Urothelium cell line (cell line): Measurements from ENCODE around the gene CNKSR2.

Experiments
- DNase-seq: peaks from one replicate; pipeline ENCODE4 v3.0.0; 2011; ENCODE audit warnings: low spot score, mixed read lengths
- FAIRE-seq: peaks from 2 replicates; lab custom pipeline; 2011; peaks lifted over from hg19 to GRCh38; lab: Jason Lieb, UNC

Gene CNKSR2

DNA sequence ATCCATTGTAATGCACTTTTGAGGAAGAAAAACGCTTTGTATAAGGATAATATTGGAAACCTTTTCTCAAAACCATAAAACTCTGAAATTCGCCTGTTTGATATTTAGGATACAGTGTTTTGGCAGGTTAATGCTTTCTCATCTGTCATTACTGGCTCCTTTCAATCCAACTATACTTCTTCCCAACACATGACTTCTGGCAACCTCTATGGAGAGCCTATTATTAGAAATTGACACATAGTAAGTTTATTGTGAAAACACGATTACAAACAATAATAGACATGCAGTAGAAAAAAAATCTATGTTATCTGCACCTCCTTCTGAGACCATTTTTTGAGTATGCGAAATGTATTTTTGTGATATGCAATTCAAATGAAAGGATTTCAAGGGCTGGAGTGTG, 288.5 kb downstream of the CNKSR2 start:
- DNase-seq (no peak), FAIRE-seq (no peak)

DNA sequence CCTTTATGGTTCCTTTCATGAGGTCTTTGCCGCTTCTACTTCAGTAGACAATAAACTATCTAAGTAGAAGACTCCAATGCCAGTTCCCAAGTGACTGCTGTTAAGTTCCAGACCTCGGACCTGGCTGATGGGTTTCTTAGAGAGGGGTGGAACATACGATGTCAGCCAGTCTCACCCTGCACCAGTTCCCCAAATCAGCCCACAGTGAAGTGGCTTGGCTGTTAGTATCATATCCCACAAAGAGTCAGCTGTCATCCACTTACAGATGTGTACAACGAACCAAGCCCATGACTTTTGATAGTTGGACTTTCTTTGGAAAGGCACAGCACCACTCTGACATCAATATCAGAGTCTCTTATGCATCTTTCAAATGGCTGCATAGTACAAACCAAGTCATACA, 292.0 kb downstream of the CNKSR2 start:
- FAIRE-seq (no peak), DNase-seq (no peak)

DNA sequence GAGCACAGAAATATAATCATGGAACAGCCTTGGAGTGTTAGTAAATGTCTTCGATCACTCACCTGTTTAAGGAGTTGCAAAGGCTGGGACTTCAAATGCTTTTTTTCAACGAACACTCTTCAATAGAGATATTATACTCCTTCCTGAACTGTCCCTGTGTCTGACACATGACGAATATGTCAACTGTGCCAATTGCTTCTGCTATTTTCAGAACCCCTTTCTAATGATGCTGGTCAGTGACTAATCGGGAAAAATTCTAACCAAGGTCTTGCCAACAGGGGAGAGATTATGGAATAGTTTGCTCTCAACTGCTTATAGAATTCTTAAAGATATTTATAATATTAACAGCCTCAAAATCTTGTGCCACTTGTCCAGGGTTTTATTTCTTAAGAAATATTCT, 292.5 kb downstream of the CNKSR2 start:
- FAIRE-seq: no peak
- no peak for DNase-seq

DNA sequence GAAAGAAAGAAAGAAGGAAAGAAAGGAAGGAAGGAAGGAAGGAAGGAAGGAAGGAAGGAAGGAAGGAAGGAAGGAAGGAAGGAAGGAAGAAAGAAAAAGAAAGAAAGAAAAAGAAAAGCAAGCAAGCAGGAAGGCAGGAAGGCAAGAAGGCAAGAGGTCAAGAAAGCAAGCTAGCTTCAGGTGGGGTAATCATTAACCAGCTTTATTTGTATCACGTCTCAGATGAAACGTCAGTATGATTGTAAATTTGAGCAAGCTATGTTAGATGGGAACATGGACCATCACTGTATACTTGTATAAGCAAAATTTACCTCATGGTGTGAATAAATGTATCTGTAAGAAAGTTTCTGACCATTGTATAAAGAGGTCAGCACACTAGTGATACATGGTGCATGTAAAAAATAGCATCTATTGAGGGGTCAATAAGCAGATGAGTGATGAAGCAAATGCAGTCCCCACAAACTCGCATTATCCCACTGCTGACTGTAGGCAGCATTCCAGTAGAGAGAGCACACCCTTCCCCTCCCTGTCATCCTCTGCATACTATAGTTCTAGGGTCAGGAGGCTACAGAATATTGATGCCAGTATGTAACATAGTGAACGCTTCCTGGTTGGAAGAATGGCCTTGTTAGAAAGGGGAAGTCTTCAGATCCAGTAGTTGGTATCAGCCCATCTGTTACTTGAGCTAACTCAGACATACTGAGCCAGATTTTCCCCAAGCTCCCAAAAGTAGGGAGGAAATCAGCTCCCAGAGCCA, 300.4 kb downstream of the CNKSR2 start:
- DNase-seq (no peak), FAIRE-seq (no peak)

DNA sequence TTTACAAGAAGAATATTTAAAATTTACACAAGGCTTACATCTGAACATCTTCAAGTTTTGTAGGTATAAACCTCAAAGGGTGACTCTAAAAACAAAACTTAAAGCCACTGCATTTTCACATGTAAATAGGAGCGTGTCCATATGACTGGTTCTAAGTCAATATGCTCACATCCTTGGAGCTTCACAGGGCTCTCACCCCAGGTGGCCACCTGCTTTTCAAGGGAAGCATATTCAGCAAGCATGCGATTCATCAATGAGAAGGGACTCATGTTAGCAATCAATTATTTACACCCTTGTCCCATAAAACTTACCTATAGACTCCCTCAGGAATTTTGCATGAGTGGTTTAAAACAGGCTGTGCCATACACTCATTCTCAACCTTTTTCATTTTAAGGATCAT, 301.7 kb downstream of the CNKSR2 start:
- FAIRE-seq: no peak
- no peak for DNase-seq

DNA sequence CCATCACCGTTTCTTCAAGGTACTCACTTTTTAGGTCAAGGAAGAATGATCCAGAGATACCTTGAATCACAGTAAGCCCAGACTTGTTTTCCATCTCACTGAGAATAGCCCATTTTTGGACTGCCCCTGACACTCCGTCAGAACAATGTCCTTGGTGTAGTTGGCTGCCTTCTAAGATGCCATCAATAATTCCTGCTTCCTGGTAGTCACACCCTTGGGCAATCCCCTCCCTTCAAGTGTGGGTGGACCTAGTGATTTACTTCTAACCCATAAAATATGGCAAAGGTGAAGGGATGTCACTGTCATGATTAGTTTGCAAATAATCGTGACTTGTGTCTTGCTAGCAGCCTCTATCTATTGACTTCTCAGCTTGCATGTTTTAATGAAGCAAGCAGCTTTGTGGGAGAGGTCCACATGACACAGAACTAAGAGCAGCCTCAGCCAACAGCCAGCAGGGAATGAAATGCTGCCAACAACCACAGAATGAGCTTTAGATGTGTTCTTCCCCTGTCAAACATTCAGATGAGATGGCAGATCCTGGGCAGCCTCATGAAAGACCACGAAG, 303.9 kb downstream of the CNKSR2 start:
- FAIRE-seq (no peak), DNase-seq (no peak)

DNA sequence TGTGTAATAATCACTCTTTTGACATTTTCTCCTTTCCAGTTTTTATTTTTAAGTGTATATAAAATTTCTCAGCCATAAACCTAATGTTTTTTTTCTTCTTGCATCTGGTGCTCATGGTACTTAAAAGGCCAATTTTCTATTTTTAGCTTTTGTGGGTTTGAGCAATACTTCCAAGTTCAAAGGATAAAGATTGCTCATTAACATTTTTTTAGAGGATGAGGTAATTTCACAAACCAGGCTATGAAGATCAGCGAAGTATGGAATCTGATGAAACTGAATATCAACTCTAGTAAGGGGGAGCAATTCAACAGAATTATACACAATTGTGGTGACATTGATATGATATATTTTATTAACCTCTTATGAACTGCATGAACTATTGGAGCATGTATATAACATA, 309.7 kb downstream of the CNKSR2 start:
- DNase-seq: no peak
- no peak for FAIRE-seq

DNA sequence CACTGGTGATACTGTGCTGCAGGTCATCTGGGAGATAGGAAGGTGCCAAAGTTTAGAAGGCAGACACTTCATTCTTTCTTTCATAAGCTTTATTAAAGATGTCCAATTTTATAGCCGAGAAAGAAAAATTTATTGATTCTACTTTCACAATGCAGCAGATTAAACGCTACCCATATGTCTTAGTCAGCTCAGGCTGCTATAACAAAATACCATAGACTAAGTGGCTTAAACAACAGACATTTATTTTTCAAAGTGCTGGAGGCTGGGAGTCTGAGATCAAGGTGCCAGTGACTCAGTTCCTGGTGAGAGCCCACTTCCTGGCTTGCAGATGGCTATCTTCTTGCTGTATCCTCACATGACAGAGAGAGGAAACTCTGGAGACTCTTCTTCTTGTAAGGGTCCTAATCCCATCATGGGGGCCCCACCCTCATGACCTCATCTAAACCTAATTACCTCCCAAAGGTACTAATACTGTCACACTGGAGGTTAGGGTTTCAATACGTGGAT, 317.3 kb downstream of the CNKSR2 start:
- DNase-seq (no peak), FAIRE-seq (no peak)

DNA sequence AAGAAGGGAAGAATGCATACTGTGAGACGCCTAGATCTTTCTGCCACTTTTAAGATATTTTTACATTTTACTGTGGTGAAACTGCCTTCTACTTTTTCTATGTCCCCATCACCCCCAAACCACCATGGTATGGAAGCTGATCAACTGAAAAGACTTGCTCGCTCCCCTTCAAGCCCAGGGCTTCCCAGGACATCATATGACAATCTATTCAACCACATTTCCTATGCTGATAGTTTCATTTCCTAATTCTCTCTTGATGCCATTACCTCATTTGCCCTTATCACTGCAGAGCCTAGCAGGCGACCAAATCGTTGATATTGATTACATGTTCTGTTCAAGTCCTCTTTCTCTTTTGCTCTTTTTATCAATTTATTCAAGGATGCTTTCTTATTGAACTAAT, 324.1 kb downstream of the CNKSR2 start:
- FAIRE-seq (no peak), DNase-seq (no peak)

DNA sequence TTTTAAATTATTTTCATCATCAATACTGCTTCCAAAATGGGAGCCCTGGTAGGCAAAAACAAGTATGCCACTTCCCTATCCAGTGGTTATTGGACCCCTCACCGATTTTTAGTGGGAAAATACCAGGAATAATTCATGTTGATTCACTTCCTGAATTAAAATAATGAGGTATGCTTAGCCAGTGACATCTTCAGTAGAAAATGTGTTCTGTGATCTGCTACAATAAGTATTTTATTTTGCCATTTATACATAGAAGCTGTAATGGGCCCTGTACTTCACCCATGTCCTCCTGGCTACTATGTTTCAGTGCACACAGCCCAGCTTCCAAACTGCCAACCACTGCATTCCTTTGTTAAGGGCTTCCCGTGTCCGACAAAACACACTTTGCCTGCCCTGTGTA, 324.9 kb downstream of the CNKSR2 start:
- no peak for FAIRE-seq

DNA sequence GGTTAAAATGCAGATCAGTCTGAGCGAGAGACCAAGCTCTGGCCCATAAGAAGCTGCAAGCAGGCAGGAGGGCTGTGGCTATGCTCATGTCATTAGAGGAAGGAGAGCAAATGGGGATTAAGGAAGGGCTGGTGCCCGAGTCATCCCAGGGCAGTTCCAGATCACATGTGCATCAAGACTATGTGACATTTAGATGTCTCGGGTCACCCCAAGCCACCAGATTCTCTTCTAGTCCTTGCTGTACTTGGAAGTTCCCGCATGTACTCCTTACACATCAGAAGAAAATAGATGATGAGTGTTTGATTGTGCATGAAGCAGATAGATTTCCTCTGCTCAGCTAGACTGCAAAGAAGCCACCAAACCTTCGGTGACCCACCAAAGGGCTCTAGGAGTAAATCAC, 326.1 kb downstream of the CNKSR2 start:
- DNase-seq (no peak), FAIRE-seq (no peak)

More for the DNA sequence above, 324.9 kb downstream of the CNKSR2 start:
- no peak for DNase-seq

DNA sequence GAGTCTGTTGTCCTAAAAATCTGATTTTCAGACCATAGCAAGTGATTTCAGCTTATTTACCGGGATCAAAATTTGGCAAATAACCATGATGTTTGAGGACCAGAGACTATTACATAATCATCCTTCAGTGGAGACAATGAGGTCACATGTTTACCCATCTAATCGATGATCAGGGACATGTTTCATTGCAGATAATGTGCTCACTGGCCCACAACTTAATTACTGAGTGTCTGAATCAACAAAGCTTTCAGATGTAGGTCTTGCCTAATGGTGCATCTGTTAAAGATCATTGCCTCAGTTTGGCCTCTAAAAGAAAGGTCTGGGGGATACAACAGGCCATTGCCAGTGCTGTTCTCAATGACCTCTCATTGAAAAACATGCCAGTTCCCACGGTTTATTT, 326.7 kb downstream of the CNKSR2 start:
- no peak for FAIRE-seq
- DNase-seq: no peak

DNA sequence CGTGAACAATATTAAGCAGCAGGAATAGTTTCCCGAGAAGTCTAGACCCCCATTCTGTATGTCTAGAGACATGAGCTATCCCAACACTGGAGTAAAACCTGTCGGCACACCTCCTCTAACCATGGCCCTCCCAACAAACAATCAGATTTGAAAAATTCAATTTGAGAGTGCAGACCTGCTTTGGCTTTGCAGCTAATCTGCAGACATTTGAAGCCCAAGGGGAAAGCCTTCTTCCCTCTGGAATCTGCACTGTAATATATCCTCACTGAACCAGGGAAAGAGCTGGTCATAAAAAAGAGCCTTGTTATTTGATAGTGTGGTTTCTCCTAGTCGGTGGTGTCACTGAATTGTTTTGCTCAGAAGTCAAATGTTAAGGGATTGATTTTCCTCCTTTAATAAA, 328.5 kb downstream of the CNKSR2 start:
- DNase-seq (no peak), FAIRE-seq (no peak)
